Suppressor macrophage (primary cell): ENCODE data around the gene FLRT2.

Source experiments
- DNase-seq, 4 experiments: peaks; one replicate each; pipeline ENCODE4 v3.0.0-alpha.2; 2020 to 2022

Gene FLRT2

DNA sequence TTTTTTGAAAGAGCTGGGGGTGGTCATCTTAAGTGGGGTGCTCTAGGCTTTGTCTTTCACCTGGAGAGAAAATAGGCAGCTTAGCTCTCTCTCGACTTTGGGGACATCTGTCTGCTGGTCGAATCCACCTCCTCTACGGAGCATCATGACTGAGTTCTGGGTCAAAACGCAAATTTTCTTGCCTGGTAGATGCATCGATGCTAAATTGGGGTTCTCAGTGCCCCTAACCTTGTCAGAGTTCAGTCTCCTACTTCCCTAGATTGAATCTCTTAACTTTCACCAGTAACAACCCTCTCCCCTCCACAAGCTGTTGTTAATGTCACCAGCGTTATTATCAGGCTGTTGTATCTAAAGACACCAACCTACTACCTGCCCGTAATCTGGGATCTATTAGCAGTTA lies 682 bp downstream of the FLRT2 start:
- no peak for DNase-seq

DNA sequence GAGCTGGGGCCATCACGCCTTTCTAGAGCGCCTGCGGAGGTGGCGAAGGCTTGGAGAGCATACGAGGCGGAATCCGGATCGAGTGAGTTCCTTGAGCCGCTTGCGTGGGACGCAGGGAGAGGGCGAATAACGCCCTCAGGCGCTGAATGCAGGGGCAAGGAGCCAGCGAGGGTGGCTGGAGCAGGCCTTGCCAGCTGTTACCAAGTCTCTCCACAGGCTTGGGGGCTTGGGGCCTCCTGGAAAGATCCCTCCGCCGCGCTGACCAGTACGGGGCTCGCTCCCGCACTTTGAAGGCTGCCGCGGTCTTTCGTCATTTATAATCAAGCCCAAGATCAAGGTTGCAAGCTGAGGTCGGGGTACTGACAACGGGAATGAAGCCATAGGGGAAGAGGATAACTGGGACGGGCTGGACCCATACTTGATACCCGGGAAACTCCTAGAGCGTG lies 1.2 kb downstream of the FLRT2 start:
- DNase-seq = peak in 3 of 4 experiments; percentile 49 to 63 (median 61)

DNA sequence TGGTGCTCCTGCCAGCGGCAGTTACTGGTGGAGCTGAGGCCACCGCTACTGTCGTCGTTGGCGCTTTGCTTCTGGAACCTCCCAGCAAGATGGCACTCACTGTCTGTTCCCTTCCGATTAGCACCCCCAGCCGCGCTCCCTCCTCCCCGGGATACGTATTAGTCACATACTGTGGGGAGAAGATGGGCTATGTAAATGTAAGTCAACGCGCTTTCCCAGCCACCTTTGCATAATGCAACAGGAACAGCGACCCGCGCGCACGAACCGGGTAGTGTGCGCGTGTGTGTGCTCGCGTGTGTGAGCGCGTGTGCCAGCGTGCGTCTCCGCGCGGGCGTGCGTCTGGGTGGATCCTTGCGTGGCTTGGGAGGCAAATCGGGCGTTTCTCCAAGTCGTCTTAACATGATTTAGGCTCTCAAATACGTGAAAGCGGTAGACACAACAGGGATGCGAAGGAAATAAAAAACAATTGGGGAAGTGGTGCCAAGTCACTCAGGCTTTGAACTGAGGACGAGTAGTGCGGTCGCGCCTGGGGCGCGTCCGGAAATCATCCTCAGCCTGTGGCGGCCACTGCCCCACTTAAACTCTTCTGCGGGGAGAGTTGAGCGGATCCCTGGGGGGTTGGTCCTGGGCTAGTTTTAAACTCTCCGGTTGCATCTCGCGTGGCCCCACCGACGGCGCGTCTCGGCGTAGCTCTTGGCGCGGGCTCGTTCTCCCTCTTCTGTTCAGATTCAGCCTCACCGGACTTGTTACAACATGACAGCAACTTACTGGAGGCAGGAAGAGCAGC lies 1.8 kb downstream of the FLRT2 start:
- peak; percentile 72 to 87 (median 84) for DNase-seq

DNA sequence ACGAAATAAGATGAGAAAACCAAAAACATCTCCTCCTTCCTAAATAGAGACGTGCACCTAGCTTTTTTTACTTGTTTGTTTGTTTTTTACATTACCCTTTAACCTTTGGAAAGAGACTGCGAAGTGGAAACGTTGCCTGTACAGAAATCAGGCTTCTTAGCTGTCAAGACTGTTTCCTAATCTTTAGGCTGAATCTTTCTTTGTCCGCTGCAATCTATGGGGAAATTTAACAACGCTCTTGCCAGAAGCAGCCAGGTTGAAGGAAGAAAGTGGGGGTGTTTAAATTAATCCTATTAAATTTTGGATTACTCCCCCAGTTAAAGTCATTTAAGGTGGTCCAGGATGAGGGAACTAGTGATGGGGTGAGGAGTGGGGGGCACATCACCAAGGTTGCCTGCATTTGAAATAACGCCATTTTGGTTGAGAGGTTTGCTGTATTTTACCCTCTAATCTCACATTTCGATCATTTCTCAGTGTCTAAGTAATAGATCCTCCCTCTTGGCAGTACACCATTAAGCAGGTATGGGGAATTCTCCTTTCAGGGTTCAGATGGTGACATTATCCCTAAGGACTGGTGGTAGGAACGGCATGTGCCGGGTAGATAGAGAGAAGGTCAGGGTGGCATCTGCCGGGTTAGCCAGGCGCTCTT lies 2.6 kb downstream of the FLRT2 start:
- no peak for DNase-seq

DNA sequence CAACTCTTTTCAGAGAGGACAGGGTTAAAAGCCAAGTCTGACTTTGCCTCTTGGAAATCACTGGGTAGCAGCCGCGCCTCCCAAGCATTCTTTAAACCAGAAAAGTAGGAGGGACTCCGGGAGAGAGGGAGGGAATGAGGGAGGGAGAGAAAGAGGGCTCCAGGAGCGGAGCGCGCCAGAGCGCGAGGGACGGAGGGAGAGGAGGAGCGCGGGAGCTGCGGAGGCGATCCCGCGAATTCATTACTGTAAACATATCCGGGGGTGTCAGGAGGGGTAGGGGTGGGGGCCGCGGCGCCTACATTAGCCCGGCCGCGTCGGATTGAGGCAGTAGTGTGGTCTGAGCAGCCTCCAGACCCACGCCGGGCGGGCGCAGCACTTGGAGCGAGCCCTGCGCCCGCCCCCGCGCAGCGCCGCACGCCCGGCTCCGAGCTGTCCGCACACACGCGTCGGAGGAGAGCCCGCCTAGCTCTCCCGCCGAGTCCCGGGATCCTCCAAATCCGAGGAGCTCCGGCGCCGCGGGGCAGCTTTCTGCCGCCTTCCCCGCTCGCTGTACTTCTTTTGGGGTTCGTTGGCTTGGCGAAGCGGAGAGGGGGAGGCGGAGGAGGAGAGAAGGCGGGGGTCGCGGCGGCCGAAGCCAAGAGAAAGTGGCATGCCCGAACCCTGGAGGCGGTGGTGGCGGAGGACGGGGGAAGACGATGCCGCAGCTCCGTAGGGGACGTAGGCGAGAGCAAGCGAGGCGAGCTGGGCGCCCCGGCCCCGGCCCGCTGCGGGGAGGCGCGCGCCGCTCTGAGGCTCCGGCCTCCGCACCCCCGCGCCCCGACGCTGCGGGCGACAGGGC lies 3.3 kb downstream of the FLRT2 start:
- DNase-seq = peak; percentile 62 to 85 (median 68)

DNA sequence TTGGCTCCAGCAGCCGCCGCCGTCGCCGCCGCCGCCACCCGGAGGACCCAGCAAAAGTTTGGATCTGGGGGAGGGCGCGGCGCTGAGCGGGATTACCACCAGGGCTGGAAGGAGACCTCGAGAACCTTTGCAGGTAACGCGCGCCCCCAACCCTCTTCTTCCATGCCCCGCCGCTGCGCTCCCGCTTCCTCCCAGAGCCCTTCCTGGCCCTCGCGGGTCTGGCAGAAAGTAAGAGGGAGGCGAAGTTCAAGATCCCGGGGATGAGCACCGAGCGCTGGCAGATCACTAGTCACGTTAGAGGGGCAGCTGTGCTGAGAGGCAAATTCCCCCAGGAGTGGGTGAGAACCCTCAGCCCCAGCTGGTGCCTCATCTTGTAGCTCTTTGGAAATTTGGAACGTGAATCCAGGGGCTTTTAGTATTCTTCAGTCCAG lies 3.9 kb downstream of the FLRT2 start:
- DNase-seq = peak in 2 of 4 experiments; percentile 28 to 39

DNA sequence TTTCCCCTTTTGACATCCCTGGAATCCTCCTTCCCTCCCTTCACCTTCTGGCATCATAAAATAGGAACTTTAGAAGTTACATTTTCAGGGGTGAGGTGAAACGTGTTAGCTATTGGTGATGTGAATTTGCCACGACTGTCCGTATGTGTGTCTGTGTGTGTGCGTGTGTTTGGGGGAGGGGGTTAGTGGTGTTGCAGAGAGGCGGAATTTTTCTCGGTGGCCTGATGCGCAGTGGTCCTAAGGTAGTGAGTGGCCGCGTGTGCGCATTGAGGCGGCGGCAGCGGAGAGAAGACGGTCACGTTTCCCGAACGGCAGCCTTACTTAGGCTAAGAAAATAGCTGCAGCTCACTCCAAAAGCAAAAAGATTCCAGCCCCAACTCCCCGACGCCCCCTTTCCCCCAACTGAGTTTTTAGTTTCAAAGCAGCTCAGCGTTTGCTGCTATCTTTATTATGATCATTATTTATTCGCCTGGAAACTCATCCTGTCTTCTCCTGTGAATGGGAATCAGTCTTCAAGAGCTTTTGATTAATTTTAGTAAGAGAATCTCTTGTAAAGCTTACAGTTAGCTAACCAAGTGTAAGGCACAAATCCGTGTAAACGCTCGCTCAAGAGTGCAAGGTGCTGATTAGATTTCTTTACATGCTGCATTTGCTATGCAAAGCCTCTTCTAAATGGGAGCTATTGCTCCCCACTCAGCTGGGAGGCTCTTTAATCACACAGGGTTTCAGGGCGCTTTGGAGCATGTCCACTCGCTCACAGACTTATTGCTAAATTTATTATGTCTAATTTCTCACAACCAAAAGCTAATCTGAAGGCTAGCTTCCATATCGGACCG lies 4.7 kb downstream of the FLRT2 start:
- peak in 2 of 4 experiments; percentile 23 to 27 for DNase-seq

DNA sequence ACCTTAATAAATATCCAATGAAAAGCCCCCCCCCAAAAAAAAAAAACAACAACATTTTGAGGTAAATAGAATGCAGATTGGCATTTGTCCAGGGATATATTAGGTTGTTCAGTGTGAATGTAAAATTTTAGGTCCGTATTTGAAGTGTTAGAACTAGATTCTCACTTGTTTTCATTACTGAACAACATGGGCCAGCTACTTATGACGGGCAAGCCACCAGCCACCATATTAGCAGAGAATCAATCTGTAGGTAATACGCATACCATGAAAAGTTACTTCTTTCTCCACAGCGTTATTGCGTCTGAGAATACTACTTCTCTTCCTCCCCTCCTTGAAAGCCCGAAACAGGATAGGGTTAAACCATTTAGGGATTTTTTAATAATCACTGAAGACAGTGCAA lies 5.4 kb downstream of the FLRT2 start:
- DNase-seq = no peak

DNA sequence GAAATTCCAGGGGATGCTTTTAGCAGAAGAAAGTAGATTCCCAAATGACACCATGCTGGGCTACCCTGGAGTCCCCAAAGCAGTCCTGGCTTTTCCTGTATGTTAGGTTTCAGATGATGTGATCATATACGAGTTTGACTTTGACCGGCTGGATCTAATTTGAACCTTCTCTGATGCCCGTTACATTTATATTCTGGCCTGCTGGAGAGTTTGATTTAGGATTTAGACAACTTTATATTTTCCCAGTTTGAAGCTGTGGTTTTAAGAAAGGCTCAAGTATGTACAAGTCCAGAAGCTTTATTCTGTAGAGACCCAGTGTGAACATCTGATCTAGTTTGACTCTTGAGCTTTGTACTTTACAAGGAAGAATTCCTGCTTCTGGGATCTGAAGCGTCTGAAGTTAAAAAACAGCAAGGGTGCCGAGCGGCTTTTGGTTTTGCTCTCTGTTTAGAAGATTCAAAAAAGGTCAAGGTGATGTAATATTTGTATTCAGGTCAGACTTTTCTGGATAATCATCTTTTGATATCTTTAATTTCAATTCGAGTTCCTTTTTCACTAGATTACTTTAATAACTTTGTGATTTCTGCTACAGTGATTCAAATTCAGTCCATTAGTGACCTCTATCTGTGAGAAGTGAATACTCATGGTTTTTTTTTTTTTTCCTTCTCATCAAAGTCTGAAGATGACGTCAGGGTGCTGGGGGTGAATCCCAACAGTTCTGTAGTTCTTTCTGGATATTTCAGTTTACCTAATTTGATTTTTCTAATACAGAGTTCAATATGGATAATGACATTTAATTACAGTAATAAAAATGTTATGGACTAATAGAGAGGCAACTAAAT lies 6.3 kb downstream of the FLRT2 start:
- peak in 3 of 4 experiments; percentile 43 to 76 (median 70) for DNase-seq

DNA sequence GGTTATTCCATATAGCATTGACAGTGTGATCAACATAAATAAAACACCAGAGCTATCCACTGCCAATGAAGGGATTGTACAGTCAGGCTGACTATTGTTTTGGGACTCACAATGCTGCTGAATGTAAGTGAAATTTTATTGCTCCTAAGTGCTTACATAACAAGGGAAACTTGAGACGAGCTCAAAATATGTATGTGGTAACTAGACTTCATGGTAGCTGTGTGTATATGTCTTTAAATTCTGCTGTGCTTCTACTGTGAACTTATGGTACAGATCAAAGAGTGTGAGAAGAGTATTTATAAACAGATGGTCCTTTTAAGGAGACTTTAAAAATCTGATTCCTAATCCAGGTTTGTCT lies 6.9 kb downstream of the FLRT2 start:
- DNase-seq = peak in 1 of 4 experiments; percentile 16

DNA sequence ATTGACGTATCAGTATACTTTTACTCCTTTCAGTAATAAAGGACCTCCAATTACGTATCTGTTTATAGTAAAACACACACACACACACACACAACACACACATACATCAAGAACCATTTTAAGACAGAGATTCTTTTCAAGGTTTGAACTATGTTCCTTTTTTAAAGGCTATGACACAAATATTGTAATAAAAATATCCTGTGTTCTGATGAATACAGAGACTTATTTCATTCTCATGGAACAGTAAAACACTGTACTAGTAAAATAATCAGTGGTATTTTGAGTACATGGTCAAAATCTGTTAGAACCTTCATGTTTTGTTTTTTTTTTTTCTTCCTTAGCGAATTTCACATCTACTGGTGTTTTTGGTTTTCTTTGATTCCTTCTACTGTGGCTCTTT lies 7.6 kb downstream of the FLRT2 start:
- DNase-seq = no peak

DNA sequence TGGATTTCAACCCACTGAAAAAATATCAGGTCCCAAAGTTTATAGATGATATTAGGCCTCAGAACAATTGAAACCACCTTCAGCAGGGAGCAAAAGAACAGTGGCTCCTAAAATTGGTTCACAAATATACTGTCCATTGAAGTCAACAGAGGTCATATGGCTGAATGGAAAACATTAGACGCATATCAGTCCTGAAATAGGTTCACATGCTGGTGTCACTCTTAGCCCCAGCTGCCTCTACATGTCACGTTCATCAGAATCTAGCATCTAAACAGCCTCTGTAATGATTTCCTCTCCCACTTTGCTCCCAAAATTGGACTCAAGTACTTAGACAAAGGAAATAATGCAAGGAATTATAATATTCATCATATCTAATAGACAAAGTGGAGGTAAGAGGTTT lies 8.7 kb downstream of the FLRT2 start:
- no peak for DNase-seq

DNA sequence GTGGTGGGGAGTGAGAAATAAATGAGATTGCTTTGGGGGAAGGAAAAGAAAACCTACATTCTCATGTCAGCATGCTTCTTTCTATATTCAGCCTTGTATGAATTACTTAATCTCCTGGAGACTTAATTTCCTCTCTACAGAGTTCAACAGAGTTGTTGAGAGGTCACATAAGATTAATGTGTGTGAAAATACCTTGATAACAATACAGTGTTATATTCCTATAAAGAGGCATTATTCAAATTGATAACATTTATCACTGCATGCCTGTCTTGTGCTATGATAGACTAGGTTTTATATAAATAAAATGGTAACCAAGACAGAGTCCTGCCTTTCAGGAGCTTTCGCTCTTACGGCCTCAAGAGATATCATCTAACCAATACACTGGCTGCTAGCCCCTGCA lies 9.6 kb downstream of the FLRT2 start:
- peak in 1 of 4 experiments; percentile 10 for DNase-seq

DNA sequence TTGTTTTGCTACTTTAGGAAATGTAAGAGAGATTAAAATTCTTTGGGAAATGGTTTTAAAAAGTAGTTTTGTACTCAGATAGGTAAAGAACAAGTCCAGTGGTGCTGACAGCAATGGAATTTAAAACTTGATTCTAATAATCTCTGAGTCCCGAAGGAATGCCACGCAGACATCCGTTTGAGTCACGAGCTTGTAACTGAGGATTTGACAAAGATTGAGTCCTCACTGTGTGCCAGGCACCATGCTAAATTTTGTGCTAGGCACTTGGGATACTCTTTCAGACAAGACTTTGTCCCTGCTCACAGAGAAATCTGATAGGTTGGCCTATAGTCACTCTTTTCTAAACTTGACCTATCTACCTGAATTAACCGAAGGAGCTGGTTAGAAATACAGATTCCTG lies 12.7 kb downstream of the FLRT2 start:
- no peak for DNase-seq

DNA sequence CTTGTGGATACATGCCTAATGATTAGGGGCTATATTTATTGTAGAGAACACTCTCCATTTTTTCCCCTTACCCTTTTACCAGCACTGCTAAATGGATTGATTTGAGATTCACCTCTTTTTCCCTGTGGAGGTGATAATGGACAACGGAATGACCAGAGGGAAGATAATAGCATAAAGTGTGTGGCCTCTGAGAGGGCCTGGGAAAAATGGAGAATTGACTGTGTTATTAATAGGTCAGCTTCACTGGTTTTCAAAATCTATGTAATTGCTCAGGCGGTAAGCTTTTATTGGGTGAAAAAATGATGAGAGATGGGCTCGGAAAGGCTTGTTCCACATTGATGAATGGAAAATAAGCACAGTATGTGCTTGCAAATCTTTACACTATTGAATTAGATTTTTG lies 15.8 kb downstream of the FLRT2 start:
- DNase-seq = no peak

DNA sequence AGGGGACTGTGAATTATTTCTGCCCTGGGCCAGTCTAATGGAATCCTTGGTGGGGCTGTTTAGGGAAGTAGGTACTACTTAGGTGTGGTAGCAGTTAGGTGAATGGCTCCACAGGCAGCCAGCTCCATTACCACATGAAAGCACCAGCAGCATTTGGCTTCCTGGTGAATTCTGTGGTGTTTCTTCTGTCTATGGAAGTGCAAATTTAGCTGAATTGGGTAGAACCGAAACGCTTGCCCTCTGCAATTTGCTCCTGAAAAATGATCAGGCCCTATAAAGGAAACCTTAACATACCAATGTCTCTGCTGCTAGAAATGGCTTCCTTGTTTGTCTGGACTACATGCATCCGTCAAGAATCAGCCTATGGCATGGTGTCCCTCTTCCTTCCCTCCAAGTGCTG lies 16.4 kb downstream of the FLRT2 start:
- DNase-seq = no peak

DNA sequence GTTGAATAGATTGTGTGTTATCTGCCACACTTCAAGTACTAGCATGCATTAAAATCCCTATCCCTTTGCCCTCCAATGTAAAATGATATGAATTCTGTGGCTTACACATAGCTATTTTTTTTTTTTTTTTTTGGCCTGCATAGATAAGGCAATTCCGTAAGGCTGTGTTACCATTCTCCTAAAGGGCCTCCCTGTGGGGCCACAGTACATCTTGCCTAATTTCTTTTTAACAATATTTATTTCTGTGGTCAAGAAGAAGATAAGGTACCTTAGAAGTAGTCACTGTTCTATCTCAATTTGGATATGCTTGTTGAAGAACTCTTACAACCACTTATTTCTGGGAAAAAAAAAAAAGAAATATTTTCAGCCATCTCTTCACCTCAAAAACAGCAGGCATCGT lies 19.8 kb downstream of the FLRT2 start:
- DNase-seq = no peak

DNA sequence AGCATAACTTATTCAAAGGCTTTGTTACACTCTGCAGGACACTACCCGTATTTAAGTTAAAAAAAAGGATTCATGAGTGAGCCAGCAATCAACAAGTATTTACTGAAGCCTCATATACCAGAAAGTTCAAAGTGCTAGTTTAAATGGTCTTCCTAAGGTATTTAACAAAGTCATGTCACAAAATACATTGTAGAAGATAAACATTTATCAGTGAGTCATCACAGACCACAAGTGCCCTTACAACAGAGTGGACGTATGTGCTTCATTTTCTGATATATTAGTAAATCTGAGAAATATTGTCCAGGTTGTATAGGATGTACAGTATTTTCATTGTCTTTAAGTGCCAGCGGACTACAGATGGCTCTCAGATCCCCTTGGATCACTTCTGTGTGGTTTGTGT lies 24.2 kb downstream of the FLRT2 start:
- DNase-seq = no peak

DNA sequence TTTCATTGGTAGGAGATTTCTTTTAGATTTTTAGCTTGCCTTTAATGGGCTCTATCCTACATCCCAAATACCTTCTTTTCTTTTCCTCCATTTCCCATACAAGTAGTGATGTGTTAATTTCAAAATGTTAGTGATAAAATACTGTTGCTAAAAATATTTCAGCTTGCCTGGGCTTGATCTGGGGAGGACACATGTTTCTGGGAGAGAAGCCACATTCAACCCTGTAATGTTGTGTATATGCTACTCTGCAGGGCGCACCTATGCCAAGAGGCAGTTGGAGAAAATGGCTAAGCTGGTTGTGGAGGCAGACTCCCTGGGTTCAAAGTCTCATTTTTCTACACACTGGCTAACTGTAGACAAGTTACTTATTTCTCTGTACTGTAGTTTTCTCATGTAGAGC lies 26.3 kb downstream of the FLRT2 start:
- DNase-seq = no peak

DNA sequence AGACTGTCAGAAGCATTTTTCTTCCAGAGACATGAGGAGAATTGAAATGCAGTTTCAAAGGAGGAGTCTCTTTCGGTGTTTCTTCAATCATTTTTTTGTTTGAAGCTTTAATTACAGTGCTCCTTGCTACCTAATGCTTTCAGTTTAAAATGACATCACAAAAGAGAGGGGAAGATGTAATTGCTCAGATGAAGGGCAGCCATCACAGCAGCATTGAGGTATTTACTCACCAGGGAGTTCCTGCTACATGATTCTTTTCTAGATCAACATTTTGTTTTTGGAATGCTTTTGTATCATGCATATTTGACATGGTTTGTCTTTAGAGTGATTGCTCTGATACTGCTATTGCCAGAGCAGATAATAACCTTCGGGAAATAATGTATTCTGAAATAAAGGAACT lies 28.6 kb downstream of the FLRT2 start:
- DNase-seq = no peak

DNA sequence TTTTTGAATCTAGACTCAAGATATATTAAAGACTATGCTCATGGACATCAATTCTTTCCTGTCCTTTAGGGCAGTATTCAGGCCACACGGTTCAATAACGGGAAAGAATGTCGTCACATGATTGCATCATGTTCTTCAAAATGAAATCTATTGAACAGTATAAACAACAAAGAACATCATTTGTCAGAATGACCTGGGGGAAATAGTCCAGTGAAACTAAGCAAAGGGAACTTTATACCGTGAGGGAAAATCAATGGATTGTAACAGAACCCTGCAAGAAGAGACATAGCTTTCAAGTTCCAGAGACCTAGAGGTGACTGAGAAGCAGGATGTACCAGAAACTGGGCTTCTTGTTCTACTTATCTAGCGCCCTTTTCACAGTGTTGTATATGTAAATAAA lies 32.7 kb downstream of the FLRT2 start:
- DNase-seq = no peak
